ENCODE measurements around the gene ALDH1B1. TPM values are rescaled to one million over a fixed set of nuclear protein-coding genes. Genes with fewer than 3 reads are reported as not detected.

The ALDH1B1 gene
- total RNA-seq, 4 donors from 2014 or later = 253 to 364 (median 272) TPM

DNA sequence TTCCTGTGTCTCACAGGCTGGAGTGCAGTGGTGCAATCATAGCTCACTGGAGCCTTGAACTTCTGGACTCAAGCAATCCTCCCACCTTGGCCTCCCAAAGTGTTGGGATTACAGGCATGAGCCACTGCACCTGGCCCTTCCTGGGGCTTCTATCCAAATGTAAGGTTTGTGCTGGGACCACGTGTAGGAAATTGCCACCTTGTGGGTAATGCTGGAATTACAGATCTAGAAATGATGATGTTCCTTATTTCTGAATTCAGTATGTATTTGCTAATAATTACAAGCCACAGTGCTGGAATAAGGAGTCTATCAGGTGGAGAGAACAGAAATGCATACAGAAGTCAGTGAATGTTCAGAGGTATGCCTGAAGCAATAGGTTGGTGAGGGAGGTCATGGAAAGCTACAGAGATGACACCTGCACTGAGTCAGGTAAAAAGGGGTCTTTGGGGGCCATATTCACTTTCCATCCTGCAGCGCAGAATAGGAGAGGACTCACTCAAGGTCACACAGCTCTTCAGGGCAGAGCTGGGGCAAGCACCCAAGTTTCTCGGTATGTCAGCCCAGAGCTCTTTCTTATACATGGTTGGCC is 40.5 kb downstream of the ALDH1B1 start:
- WGBS = 27% methylated on average over 3 of the region's 3 CpGs
- Histone ChIP-seq H3K4me3 (no peak overlapping the region), H3K27ac (replicated peaks in 1 of 4) (no peak overlapping the region), H3K9me3 (no peaks in the 10 kb centered on the region), H3K27me3 (no peaks in the 10 kb centered on the region), H3K4me1 (no peaks in the 10 kb centered on the region), H3K36me3 (no peaks in the 10 kb centered on the region)
- intact Hi-C loops (cut with DNase I) = loop anchor here (5.0 to 10.0 kb wide), 2 partner anchors 61 to 518 kb away; no protein-coding TSS in a partner anchor
- no peak for TF ChIP-seq EP300 (IDR thresholded peaks at IDR 0.05)
- TF ChIP-seq, protein P1, sequence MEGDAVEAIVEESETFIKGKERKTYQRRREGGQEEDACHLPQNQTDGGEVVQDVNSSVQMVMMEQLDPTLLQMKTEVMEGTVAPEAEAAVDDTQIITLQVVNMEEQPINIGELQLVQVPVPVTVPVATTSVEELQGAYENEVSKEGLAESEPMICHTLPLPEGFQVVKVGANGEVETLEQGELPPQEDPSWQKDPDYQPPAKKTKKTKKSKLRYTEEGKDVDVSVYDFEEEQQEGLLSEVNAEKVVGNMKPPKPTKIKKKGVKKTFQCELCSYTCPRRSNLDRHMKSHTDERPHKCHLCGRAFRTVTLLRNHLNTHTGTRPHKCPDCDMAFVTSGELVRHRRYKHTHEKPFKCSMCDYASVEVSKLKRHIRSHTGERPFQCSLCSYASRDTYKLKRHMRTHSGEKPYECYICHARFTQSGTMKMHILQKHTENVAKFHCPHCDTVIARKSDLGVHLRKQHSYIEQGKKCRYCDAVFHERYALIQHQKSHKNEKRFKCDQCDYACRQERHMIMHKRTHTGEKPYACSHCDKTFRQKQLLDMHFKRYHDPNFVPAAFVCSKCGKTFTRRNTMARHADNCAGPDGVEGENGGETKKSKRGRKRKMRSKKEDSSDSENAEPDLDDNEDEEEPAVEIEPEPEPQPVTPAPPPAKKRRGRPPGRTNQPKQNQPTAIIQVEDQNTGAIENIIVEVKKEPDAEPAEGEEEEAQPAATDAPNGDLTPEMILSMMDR (IDR thresholded peaks at IDR 0.05) = peak; percentile 52 to 67 (median 60)
- no peak for DNase-seq (ENCODE audit: extremely low spot score)

DNA sequence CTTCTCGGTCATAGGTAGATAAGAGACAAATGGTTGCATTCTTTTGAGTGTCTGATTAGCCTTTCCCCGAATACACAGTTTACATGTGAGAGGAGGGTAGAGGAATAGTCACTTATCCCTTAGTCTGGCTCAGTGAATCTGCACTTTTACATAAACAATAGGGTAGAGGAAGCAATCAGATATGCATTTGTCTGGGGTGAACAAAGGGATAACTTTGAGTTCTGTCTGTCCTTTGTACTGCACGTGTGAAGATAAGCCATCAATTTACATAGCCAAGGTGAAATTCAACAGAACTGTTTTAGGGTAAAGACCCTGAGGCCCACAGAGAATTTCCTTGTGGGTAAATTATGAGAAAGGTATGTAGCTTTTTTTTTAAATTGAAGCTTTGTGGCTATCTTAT is 41.9 kb downstream of the ALDH1B1 start:
- DNase-seq (ENCODE audit: extremely low spot score) = no peak
- no peak overlapping the region for H3K4me3 ChIP-seq
- 58% methylated on average over 3 of the region's 3 CpGs for WGBS
- H3K36me3 ChIP-seq = no peaks in the 10 kb centered on the region
- H3K27me3 ChIP-seq = peaks cover 0 to 3% (median 0%) of the 10 kb centered on the region in 4 donors
- H3K27ac ChIP-seq (replicated peaks in 1 of 4) = no peak overlapping the region
- intact Hi-C loops (cut with DNase I) = loop anchor here (5.0 to 10.0 kb wide), 2 partner anchors 62 to 520 kb away; no protein-coding TSS in a partner anchor
- no peaks in the 10 kb centered on the region for H3K4me1 ChIP-seq
- TF ChIP-seq POLR2A (IDR thresholded peaks at IDR 0.05; ENCODE audit: low read depth) (no peak), EP300 (IDR thresholded peaks at IDR 0.05) (no peak), POLR2AphosphoS5 (IDR thresholded peaks at IDR 0.05) (no peak)
- TF ChIP-seq, protein P1 (IDR thresholded peaks at IDR 0.05) = no peak
- H3K9me3 ChIP-seq = no peaks in the 10 kb centered on the region

DNA sequence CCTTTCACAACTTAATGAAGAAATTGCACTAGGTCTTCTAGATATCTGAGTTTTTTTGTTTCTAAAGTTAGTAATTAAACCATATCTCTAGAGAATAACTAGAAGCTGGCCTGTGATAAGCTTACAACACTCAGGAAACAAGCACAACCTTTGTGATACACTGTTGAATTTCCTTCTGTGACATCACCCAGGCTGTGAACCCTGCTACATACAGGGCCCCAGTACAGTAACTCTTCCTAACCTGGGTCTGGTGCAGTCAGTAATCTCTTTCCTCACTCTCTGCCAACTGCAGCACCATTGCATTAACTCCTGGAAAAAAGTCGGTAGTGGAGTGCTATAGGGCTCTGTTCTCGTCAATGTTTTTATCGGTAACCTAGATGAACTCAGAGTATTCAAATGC is 42.4 kb downstream of the ALDH1B1 start:
- H3K27me3 ChIP-seq = peaks cover 0 to 7% (median 0%) of the 10 kb centered on the region in 4 donors
- no peak for TF ChIP-seq POLR2AphosphoS5 (IDR thresholded peaks at IDR 0.05)
- no peak for TF ChIP-seq POLR2A (IDR thresholded peaks at IDR 0.05; ENCODE audit: low read depth)
- no peak for TF ChIP-seq EP300 (IDR thresholded peaks at IDR 0.05)
- TF ChIP-seq, protein P1 (IDR thresholded peaks at IDR 0.05) = no peak
- 88% methylated on average over 3 of the region's 3 CpGs for WGBS
- no peak overlapping the region for H3K27ac ChIP-seq (replicated peaks in 1 of 4)
- H3K9me3 ChIP-seq = no peaks in the 10 kb centered on the region
- DNase-seq (ENCODE audit: extremely low spot score) = no peak
- H3K4me3 ChIP-seq = no peak overlapping the region
- intact Hi-C loops (cut with DNase I) = loop anchor here (5.0 to 10.0 kb wide), 2 partner anchors 63 to 520 kb away; no protein-coding TSS in a partner anchor
- no peaks in the 10 kb centered on the region for H3K36me3 ChIP-seq
- H3K4me1 ChIP-seq = no peaks in the 10 kb centered on the region

DNA sequence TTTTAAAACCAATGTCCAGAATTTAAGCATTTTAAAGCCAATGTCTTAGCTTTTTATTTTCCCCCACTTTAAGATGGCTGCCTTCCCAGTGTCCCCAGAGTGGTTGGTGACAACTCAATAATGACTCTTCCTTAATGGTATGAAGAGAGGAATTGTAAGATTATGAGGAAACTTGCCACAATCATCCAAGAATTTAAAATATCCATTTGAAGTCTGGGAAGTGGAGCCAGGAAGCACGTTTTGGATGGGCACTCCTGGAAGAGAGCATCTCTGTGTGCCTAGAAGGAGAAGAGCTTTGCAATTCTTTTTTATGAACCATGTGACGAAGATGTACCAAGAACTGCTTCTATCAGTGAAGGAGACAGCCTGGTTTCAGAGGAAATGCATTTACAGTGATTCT is 43.0 kb downstream of the ALDH1B1 start:
- TF ChIP-seq POLR2A (IDR thresholded peaks at IDR 0.05; ENCODE audit: low read depth) (no peak), POLR2AphosphoS5 (IDR thresholded peaks at IDR 0.05) (no peak), EP300 (IDR thresholded peaks at IDR 0.05) (no peak)
- TF ChIP-seq, protein P1 (IDR thresholded peaks at IDR 0.05) = no peak
- no peaks in the 10 kb centered on the region for H3K36me3 ChIP-seq
- intact Hi-C loops (cut with DNase I) = loop anchor here (10.0 kb wide), 1 partner anchor 521 kb away; no protein-coding TSS in a partner anchor
- H3K4me1 ChIP-seq = no peaks in the 10 kb centered on the region
- peaks cover 0 to 7% (median 0%) of the 10 kb centered on the region in 4 donors for H3K27me3 ChIP-seq
- no peak overlapping the region for H3K4me3 ChIP-seq
- 65% methylated on average over 2 of the region's 2 CpGs for WGBS
- H3K9me3 ChIP-seq = no peaks in the 10 kb centered on the region
- H3K27ac ChIP-seq (replicated peaks in 1 of 4) = no peak overlapping the region
- DNase-seq (ENCODE audit: extremely low spot score) = no peak
